Left ventricle myocardium superior (tissue), 1 donor: Measurements from ENCODE around the gene RNF113B. TPM values are rescaled to one million over a fixed set of nuclear protein-coding genes. Genes with fewer than 3 reads are reported as not detected.

Experiments used
- ATAC-seq: fragments of 200-7000 bp; cut with Tn5 transposase; one replicate; pipeline ENCODE4 v1.9.1; 2020; ENCODE audit warnings: mild to moderate bottlenecking, moderate library complexity
- DNase-seq: peaks from one replicate; pipeline ENCODE4 v3.0.0-alpha.2; 2020
- intact Hi-C: fragments of 100-400 bp; cut with micrococcal nuclease; formaldehyde crosslinking; loops from one replicate; pipeline ENCODE4 v1.11.0; 2022
- total RNA-seq: library from RNA; stranded (reverse); fragmentation: NEBNext Ultra II Directional; extraction: Animal tissue kit (Norgen Biotek cat#: 25700); gene quantifications from one replicate; pipeline ENCODE4 v1.2.1, GENCODE V29; 2021
- donor health status: DM: no; HTN: yes; CAD: no; lungs with severe emphysema.

Gene RNF113B
- total RNA-seq, 1 donor from 2014 or later, result not detected

- intact Hi-C loops, result no loop called here
- no peak for ATAC-seq
- DNase-seq, result no peak
Measured at GRCh38 chr13:98181111-98181815, 4.2 kb upstream of the RNF113B start.

- no peak for DNase-seq
- intact Hi-C loops, result no loop called here
- no peak for ATAC-seq
Measured at GRCh38 chr13:98180092-98180491, 3.0 kb upstream of the RNF113B start.

GRCh38 chr13:98175823-98176222 is 1.2 kb downstream of the RNF113B start:
- ATAC-seq, result no peak
- no peak for DNase-seq
- intact Hi-C loops, result no loop called here

- intact Hi-C loops, result no loop called here
- ATAC-seq, result no peak
- no peak for DNase-seq
Measured at GRCh38 chr13:98175043-98175442, 2.0 kb downstream of the RNF113B start.

GRCh38 chr13:98174307-98174706 is 2.8 kb downstream of the RNF113B start:
- ATAC-seq (peak; percentile 30), DNase-seq (no peak)
- intact Hi-C loops, result no loop called here

DNA sequence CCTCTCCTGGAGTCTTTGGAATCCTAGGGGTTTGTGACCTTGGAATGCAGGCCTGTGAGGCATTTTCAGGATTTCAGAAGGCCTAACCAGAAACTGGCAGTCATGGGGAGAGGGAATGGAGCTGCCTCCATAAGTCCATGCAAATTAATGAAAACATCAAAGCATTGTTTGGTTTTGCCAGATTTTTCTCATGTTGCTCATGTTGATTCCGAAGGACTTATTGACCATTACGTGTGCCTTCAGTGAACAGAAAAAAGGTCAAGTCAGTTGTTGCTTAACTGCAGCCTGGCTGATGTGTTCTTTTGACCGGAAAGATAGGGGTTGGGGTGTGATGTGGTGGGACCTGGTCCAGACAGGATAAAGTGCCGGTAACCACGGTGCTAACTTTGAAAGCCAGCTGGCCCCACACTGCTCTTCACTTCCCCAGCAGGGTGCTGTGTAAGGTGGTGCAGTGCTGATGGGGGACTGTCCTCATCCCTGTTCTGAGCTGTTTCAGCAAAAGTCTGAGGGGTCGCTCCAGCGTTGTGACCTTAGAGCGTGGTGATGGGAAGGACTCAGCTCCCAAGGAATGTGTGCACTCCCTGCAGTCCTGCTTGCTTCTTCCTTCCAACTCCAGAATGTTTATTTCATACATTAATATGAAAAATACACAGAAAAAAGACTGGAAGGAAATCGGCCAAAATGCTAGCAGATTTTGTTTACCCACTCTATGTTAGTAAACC is 3.5 kb downstream of the RNF113B start:
- DNase-seq (no peak), ATAC-seq (peak; percentile 66)
- intact Hi-C loops, result no loop called here

GRCh38 chr13:98172590-98173422 is 4.3 kb downstream of the RNF113B start:
- ATAC-seq (peak; percentile 30), DNase-seq (no peak)
- intact Hi-C loops, result no loop called here

GRCh38 chr13:98171900-98172589 is 5.0 kb downstream of the RNF113B start:
- peak; percentile 67 for DNase-seq
- intact Hi-C loops, result no loop called here

DNA sequence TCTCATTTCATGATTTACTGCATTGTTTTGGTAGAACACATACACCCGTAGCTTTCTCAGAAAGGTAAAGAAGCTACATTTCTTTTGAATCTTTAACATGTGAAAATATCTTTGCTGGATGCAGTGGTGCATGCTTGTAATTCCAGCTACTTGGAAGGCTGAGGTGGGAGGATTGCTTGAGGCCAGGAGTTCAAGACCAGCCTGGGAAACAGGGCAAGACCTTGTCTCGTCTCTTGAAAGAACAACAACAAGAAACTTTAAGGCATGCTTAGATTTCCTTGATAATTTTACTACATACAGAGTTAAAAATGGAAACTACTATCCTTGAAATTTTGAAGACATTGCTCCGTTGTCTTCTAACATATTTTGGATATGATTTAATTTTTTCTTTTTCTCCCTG is 7.7 kb downstream of the RNF113B start:
- intact Hi-C loops, result no loop called here
- DNase-seq (no peak), ATAC-seq (no peak)

More at GRCh38 chr13:98171900-98172589, 5.0 kb downstream of the RNF113B start:
- peak; percentile 83 for ATAC-seq

DNA sequence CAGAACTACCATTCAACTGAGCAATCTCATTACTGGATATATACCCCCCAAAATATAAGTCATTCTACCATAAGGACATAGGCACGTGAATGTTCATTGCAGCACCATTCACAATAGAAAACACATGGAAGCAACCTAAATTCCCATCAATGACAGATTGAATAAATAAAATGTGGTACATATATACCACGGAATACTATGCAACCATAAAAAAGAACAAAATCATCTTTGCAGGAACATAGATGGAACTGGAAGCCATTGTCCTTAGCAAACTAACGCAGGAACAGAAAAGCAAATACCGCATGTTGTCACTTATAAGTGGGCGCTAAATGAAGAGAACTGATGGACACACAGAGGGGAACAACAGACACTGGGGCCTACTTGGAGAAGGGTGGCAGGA is 14.1 kb downstream of the RNF113B start:
- DNase-seq (no peak), ATAC-seq (no peak)
- intact Hi-C loops, result no loop called here

DNA sequence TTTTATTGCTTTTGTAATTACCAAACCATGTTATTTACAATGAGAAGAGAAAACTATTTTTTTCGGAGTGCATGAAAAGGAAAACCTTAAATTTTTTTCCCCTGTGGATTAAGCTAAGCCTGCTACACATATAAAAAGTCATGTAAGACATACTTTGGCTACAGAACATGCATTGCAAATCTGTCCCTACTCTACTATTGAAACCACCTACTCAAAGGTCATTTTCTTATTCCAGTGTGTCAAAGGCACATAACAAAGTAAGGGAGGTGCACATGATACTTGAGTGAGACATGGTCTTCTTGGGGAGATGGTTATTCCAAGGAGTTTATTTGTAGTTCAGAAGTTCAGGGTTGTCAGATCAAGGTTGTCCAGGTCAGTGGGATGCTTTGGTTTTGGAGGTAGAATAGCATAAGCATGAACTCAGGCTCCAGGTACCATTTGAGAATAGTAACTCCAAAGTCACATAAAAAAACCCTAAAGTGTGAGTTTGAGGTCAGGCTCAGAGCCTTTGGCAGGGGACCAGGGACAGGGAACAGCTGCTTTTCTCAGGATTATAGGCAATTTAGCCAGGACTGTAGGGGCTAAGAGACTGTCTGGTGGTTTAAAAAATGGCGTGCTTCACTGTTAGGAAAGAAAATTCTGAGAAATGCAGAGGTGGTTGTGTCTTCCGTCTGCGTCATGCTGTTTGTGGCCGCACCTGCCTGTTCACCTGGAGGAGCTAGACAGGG is 18.7 kb downstream of the RNF113B start:
- intact Hi-C loops, result no loop called here
- DNase-seq (peak; percentile 39), ATAC-seq (peak; percentile 33)

DNA sequence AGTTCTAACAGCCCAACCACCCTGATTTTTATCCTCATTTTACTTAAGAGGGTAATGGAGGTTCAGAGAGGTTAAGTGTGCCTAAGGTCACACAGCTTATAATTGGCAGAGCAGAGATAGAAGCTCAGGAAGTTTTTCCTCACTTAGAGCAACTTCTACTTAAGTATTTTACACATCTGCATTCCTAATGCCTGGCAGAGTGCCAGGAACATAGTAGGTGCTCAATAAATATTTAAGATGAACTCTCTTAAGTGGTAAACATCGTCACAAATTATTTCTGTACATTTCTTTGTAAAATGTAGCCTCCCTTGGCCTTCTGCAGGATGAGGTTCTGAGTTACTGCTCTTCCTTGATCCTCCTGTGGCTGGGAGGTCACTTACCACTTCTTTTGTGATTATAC is 19.5 kb downstream of the RNF113B start:
- no peak for ATAC-seq
- intact Hi-C loops, result no loop called here
- DNase-seq, result no peak

GRCh38 chr13:98157188-98157587 is 19.9 kb downstream of the RNF113B start:
- intact Hi-C loops, result no loop called here
- no peak for ATAC-seq
- DNase-seq, result no peak

GRCh38 chr13:98156259-98156658 is 20.8 kb downstream of the RNF113B start:
- ATAC-seq (no peak), DNase-seq (no peak)
- intact Hi-C loops, result no loop called here

DNA sequence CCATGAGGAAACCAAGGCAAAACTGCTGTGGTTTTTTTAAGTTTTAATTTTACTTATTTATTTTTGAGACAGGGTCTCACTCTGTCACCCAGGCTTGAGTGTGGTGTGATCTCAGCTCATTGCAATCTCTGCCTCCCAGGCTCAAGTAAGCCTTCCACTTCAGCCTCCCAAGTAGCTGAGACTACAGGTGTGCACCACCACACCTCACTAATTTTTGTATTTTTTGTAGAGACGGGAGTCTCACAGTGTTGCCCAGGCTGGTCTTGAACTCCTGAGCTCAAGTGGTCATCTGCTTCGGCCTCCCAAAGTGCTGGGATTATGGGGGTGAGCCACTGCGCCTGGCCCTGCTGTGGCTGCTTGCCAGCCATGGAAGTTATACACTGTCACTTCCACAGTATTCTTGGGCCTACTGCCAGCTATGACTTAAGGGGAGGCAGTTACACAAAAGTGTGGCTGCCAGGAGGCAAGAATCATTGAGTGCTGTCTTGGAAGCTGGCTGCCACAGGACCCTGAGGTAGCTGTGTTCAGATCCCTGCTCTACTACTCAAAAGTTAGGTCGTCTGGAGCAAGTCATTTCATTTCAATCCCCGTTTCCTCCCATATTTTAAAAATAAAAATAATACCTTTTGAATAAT is 21.5 kb downstream of the RNF113B start:
- ATAC-seq (no peak), DNase-seq (no peak)
- intact Hi-C loops, result no loop called here

DNA sequence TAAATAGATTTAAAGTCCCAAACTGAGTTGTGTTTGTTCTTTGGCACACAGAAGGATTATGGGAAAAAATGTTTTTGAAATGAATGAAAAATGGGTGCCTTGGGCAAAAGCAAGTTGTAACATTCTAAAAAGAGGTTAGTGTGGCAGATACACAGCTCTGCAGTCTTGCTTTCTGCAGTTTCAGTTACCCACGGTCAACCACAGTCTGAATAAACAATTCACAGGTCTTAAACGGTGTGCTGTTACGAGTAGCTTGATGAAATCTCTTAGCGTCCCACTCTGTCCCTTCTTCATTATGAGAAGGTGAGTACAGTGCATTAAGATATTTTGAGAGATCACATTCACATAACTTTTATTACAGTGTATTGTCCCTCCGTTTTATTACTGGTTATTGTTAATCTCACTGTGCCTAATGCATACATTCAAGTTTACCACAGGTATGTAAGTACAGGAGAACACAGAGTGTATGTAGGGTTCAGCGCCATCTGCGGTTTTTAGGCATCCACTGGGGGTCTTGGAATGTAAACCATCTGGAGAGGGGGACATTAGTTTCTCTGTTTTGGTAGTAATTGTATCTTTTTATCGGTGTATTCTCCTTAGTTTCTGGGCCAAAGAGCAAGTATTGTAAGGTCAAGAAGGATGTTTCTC is 26.1 kb downstream of the RNF113B start:
- ATAC-seq, result no peak
- intact Hi-C loops, result no loop called here

DNA sequence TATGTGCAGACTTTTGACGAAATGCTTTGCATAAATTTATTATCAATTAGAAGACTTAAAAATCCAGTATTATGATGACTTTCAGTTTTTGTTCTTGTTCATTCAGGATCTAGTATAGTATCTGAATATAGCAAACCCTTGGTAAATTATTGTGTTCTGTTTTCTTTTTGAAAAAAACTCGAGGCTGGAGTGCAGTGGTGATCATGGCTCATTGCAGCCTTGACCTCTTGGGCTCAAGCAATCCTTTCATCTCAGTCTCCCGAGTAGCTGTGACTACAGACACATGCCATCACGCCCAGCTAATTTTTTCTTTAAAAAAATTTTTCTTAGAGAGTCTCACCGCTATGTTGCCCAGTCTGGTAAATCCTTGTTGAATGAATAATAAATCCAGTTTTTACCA is 29.5 kb downstream of the RNF113B start:
- DNase-seq (no peak), ATAC-seq (no peak)
- intact Hi-C loops, result no loop called here

More for the DNA sequence above, 26.1 kb downstream of the RNF113B start:
- DNase-seq, result no peak

GRCh38 chr13:98144801-98145350 is 32.2 kb downstream of the RNF113B start:
- ATAC-seq, result no peak
- intact Hi-C loops, result no loop called here

More at GRCh38 chr13:98144801-98145350, 32.2 kb downstream of the RNF113B start:
- DNase-seq, result no peak
